Transverse colon (tissue), 4 donors: ENCODE results near the gene TMEM59L. TPM values are rescaled to one million over a fixed set of nuclear protein-coding genes. Genes with fewer than 3 reads are reported as not detected.

Experiments used
- DNase-seq: peaks from one replicate; pipeline ENCODE4 v3.0.0-alpha.2; 2019
- H3K27ac ChIP-seq, 4 donors: fragments of 200-600 bp; sonication (generic); 2 replicates each; pipeline ENCODE4 v1.5.1; 2016 to 2018; ENCODE audit warnings: inconsistent platforms in 4 of 4
- H3K27me3 ChIP-seq: fragments of 200-600 bp; sonication (generic); 2 replicates; pipeline ENCODE4 v1.5.1; 2017; ENCODE audit warnings: inconsistent platforms
- H3K36me3 ChIP-seq, 4 donors: fragments of 200-600 bp; sonication (generic); 2 replicates each; pipeline ENCODE4 v1.5.1; 2017 to 2019; ENCODE audit warnings: inconsistent platforms in 4 of 4
- H3K4me1 ChIP-seq, 4 donors: fragments of 200-600 bp; sonication (generic); 2 replicates each; pipeline ENCODE4 v1.5.1; 2017 to 2020; ENCODE audit warnings: inconsistent platforms in 4 of 4
- H3K4me3 ChIP-seq, 4 donors: fragments of 200-600 bp; sonication (generic); 1 replicate in 1 of 4; 2 replicates in 3 of 4; pipeline versions ENCODE4 v1.5.1 to v1.6.1; 2017 to 2019; ENCODE audit warnings: inconsistent platforms in 4 of 4
- H3K9me3 ChIP-seq, 2 donors: fragments of 200-600 bp; sonication (generic); 2 replicates each; pipeline ENCODE4 v1.5.1; 2017 to 2019; ENCODE audit warnings: inconsistent platforms in 2 of 2
- CTCF ChIP-seq, 5 experiments: fragments of 200-600 bp in 3 of 5; fragments of 450-650 bp in 2 of 5; sonication (generic) in 3 of 5; IDR thresholded peaks; 1 replicate in 2 of 5; 2 replicates in 3 of 5; pipeline ENCODE4 v1.5.1; 2016 to 2017; ENCODE audit warnings: antibody characterized with exemption in 5 of 5, inconsistent platforms in 3 of 5, mild to moderate bottlenecking in 2 of 5, moderate library complexity in 1 of 5
- EP300 ChIP-seq: sonication (generic); formaldehyde crosslinking; IDR thresholded peaks from one replicate; pipeline ENCODE4 v1.6.1; 2017; ENCODE audit warnings: antibody characterized with exemption, low read depth
- POLR2A ChIP-seq: fragments of 450-650 bp; IDR thresholded peaks from one replicate; pipeline ENCODE4 v1.6.1; 2016; ENCODE audit warnings: antibody characterized with exemption, mild to moderate bottlenecking, moderate library complexity
- POLR2AphosphoS5 ChIP-seq, 3 donors: sonication (generic); formaldehyde crosslinking; IDR thresholded peaks; one replicate each; pipeline ENCODE4 v1.6.1; 2016; ENCODE audit warnings: antibody characterized with exemption in 3 of 3
- WGBS, 2 donors: methylation state at CpG; one replicate each; pipeline ENCODE4 v1.1.5; 2018; ENCODE audit warnings: low coverage in 1 of 2; 5-methylcytosine and 5-hydroxymethylcytosine counted together
- in situ Hi-C, 4 donors: fragments of 200-750 bp; cut with MboI; loops; one replicate each; pipeline versions ENCODE4 v1.15.0 to v1.15.1; 2017; ENCODE audit warnings: low sequenced_read_pairs in 3 of 4, low pct_ligation_motif_present in 1 of 4, low pct_unique_long_range_greater_than_20kb in 1 of 4
- intact Hi-C: fragments of 100-400 bp; cut with DNase I; formaldehyde crosslinking; loops from one replicate; pipeline ENCODE4 v1.15.1; 2023; ENCODE audit warnings: low total_unique reads
- total RNA-seq, 4 donors: library from RNA; depleted of rRNA; stranded (reverse); fragments of >200 nt; gene quantifications; one replicate each; pipeline ENCODE4 v1.1.0, GENCODE V29; 2016

TMEM59L gene
- total RNA-seq, 4 donors from 2014 or later: 0.48 to 21.7 (median 8.6) TPM

GRCh38 chr19:18660939-18661670, 48.4 kb downstream of the TMEM59L start:
- intact Hi-C loops (no loop called here), in situ Hi-C loops (no loop called here)
- H3K36me3 ChIP-seq: no peaks in the 10 kb centered on the region
- H3K4me1 ChIP-seq: peaks cover 0 to 23% (median 0%) of the 10 kb centered on the region in 4 donors
- no peak overlapping the region for H3K4me3 ChIP-seq
- no peaks in the 10 kb centered on the region for H3K27me3 ChIP-seq
- TF ChIP-seq CTCF (IDR thresholded peaks at IDR 0.05) (no peak), POLR2AphosphoS5 (IDR thresholded peaks at IDR 0.05) (no peak), POLR2A (no peak), EP300 (no peak)
- WGBS, 2 donors: 92 to 100% methylated on average over 3 to 10 of the region's 10 CpGs
- peak overlapping the region; percentile 64 to 72 (median 69) for H3K27ac ChIP-seq
- no peak for DNase-seq
- H3K9me3 ChIP-seq: no peaks in the 10 kb centered on the region

- Histone ChIP-seq H3K4me1 (peaks cover 0 to 14% (median 2%) of the 10 kb centered on the region in 4 donors), H3K27ac (peak overlapping the region in 2 of 4 donors; percentile 8 to 21), H3K9me3 (no peaks in the 10 kb centered on the region), H3K4me3 (no peak overlapping the region), H3K27me3 (no peaks in the 10 kb centered on the region), H3K36me3 (peaks cover 0 to 6% (median 4%) of the 10 kb centered on the region in 4 donors)
- TF ChIP-seq EP300: no peak
- no peak for TF ChIP-seq POLR2A
- TF ChIP-seq CTCF (IDR thresholded peaks at IDR 0.05): no peak
- TF ChIP-seq POLR2AphosphoS5 (IDR thresholded peaks at IDR 0.05): no peak
- in situ Hi-C loops (no loop called here), intact Hi-C loops (no loop called here)
- DNase-seq: no peak
- 72 to 100% methylated on average over 1 to 15 of the region's 15 CpGs for WGBS, 2 donors
These were observed 50.5 kb downstream of the TMEM59L start for GRCh38 chr19:18662972-18663732.

- intact Hi-C loops (no loop called here), in situ Hi-C loops (no loop called here)
- Histone ChIP-seq H3K36me3 (peaks cover 0 to 15% (median 8%) of the 10 kb centered on the region in 4 donors), H3K4me3 (no peak overlapping the region), H3K27me3 (no peaks in the 10 kb centered on the region), H3K9me3 (no peaks in the 10 kb centered on the region), H3K27ac (peak overlapping the region in 1 of 4 donors; percentile 8), H3K4me1 (peaks cover 0 to 10% (median 2%) of the 10 kb centered on the region in 4 donors)
- 76% methylated on average over 14 of the region's 14 CpGs; no CpG with 5 or more reads in 1 of the 2 donors for WGBS, 2 donors
- no peak for DNase-seq
- TF ChIP-seq POLR2AphosphoS5 (IDR thresholded peaks at IDR 0.05): no peak
- TF ChIP-seq EP300: no peak
- no peak for TF ChIP-seq POLR2A
- TF ChIP-seq CTCF (IDR thresholded peaks at IDR 0.05): no peak
These were observed 51.4 kb downstream of the TMEM59L start for GRCh38 chr19:18663940-18664530.

- H3K4me1 ChIP-seq: peaks cover 0 to 4% (median 0%) of the 10 kb centered on the region in 4 donors
- WGBS, 2 donors: 81% methylated on average over 22 of the region's 22 CpGs; no CpG with 5 or more reads in 1 of the 2 donors
- H3K9me3 ChIP-seq: no peaks in the 10 kb centered on the region
- DNase-seq: no peak
- no peak overlapping the region for H3K4me3 ChIP-seq
- intact Hi-C loops: no loop called here
- H3K27ac ChIP-seq: peak overlapping the region in 3 of 4 donors; percentile 45 to 60 (median 47)
- peaks cover 0 to 24% (median 10%) of the 10 kb centered on the region in 4 donors for H3K36me3 ChIP-seq
- TF ChIP-seq EP300 (no peak), POLR2A (no peak), POLR2AphosphoS5 (IDR thresholded peaks at IDR 0.05) (no peak), CTCF (IDR thresholded peaks at IDR 0.05) (no peak)
- H3K27me3 ChIP-seq: no peaks in the 10 kb centered on the region
- in situ Hi-C loops: no loop called here
These were observed 53.1 kb downstream of the TMEM59L start for GRCh38 chr19:18665771-18666202.
